ENCODE measurements around the gene RBM18.

DNA sequence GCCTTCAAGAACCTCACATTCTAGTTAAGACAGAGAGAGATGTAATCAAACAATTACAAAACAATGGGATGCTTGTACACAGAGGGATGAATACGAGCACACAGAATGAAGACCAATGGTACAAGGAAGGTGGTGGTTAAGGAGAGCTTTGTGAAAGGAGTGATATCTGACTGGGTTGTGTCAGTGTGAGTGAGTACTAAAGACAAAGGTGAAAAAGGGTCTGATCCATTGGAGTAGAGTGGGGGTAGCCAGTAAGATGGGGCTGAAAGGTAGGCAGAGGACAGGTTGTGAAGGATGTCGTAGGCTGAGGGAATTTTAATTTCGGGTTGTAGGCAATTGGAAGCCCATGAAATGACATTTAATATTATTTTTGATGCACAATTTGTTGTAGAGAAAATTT lies 9.9 kb downstream of the RBM18 start:
- TF ChIP-seq, protein P1, sequence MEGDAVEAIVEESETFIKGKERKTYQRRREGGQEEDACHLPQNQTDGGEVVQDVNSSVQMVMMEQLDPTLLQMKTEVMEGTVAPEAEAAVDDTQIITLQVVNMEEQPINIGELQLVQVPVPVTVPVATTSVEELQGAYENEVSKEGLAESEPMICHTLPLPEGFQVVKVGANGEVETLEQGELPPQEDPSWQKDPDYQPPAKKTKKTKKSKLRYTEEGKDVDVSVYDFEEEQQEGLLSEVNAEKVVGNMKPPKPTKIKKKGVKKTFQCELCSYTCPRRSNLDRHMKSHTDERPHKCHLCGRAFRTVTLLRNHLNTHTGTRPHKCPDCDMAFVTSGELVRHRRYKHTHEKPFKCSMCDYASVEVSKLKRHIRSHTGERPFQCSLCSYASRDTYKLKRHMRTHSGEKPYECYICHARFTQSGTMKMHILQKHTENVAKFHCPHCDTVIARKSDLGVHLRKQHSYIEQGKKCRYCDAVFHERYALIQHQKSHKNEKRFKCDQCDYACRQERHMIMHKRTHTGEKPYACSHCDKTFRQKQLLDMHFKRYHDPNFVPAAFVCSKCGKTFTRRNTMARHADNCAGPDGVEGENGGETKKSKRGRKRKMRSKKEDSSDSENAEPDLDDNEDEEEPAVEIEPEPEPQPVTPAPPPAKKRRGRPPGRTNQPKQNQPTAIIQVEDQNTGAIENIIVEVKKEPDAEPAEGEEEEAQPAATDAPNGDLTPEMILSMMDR (IDR thresholded peaks at IDR 0.05) = no peak
- no peak for TF ChIP-seq EZH2 (IDR thresholded peaks at IDR 0.05; ENCODE audit: borderline replicate concordance, insufficient read depth, low read depth, low read length, poor library complexity, severe bottlenecking)
